Neuronal stem cell (in vitro differentiated cells): Measurements from ENCODE around the gene IDH3B.

ENCODE experiments used
- DNase-seq: peaks from one replicate; pipeline ENCODE4 v3.0.0-alpha.2; 2013; ENCODE audit warnings: low spot score
- H2AFZ ChIP-seq: one replicate; pipeline ENCODE4 v1.6.1; 2013; ENCODE audit warnings: mild to moderate bottlenecking, low read length, inconsistent platforms
- H2AK5ac ChIP-seq: 2 replicates; pipeline ENCODE4 v1.6.1; 2013; ENCODE audit warnings: low read depth, mild to moderate bottlenecking, inconsistent platforms, low read length, moderate library complexity, mixed read lengths
- H2BK120ac ChIP-seq: 2 replicates; pipeline ENCODE4 v1.6.1; 2013; ENCODE audit warnings: low read depth, mild to moderate bottlenecking, inconsistent platforms, low read length, moderate library complexity, mixed read lengths
- H2BK12ac ChIP-seq: one replicate; pipeline ENCODE4 v1.6.1; 2013; ENCODE audit warnings: low read length, inconsistent platforms
- H2BK15ac ChIP-seq: 2 replicates; pipeline ENCODE4 v1.6.1; 2013; ENCODE audit warnings: mild to moderate bottlenecking, low read length, inconsistent platforms, mixed read lengths
- H2BK5ac ChIP-seq: one replicate; pipeline ENCODE4 v1.6.1; 2013; ENCODE audit warnings: inconsistent platforms, mild to moderate bottlenecking, low read length, moderate library complexity
- H3K14ac ChIP-seq: one replicate; pipeline ENCODE4 v1.6.1; 2013; ENCODE audit warnings: low read length, inconsistent platforms
- H3K18ac ChIP-seq: 2 replicates; pipeline ENCODE4 v1.6.1; 2013; ENCODE audit warnings: low read length, inconsistent platforms
- H3K23ac ChIP-seq: 2 replicates; pipeline ENCODE4 v1.6.1; 2013; ENCODE audit warnings: low read depth, mild to moderate bottlenecking, mixed read lengths, low read length, inconsistent platforms; ENCODE audit not compliant: poor library complexity
- H3K27ac ChIP-seq: replicated peaks from 3 replicates; pipeline ENCODE4 v1.5.1; 2013; ENCODE audit warnings: low read length, inconsistent platforms
- H3K27me3 ChIP-seq, 3 experiments: 2 replicates each; pipeline ENCODE4 v1.6.1; 2013; ENCODE audit warnings: low read length in 3 of 3, mild to moderate bottlenecking in 2 of 3, inconsistent platforms in 1 of 3, low read depth in 1 of 3, mixed read lengths in 1 of 3, moderate library complexity in 1 of 3; ENCODE audit not compliant: control insufficient read depth in 3 of 3, insufficient read depth in 3 of 3
- H3K36me3 ChIP-seq, 2 donors: replicated peaks in 1 of 2; 2 replicates each; pipeline ENCODE4 v1.6.1; 2013; ENCODE audit warnings: low read length in 2 of 2; ENCODE audit not compliant: control insufficient read depth in 2 of 2, insufficient read depth in 2 of 2
- H3K4ac ChIP-seq: 2 replicates; pipeline ENCODE4 v1.6.1; 2013; ENCODE audit warnings: inconsistent platforms, mild to moderate bottlenecking, low read length, moderate library complexity
- H3K4me1 ChIP-seq, 2 donors: 1 replicate in 1 of 2; 2 replicates in 1 of 2; pipeline ENCODE4 v1.6.1; 2013; ENCODE audit warnings: low read length in 2 of 2, low read depth in 1 of 2; ENCODE audit not compliant: control insufficient read depth in 2 of 2, insufficient read depth in 1 of 2
- H3K4me2 ChIP-seq: one replicate; pipeline ENCODE4 v1.6.1; 2013; ENCODE audit warnings: mild to moderate bottlenecking, low read length, inconsistent platforms; ENCODE audit not compliant: insufficient read depth, poor library complexity, severe bottlenecking
- H3K4me3 ChIP-seq, 2 donors: 2 replicates each; pipeline ENCODE4 v1.5.1; 2013; ENCODE audit warnings: low read length in 2 of 2, mild to moderate bottlenecking in 2 of 2, inconsistent platforms in 1 of 2, moderate library complexity in 1 of 2
- H3K79me1 ChIP-seq: one replicate; pipeline ENCODE4 v1.6.1; 2013; ENCODE audit warnings: low read depth, mild to moderate bottlenecking, inconsistent platforms, low read length, moderate library complexity
- H3K9ac ChIP-seq: one replicate; pipeline ENCODE4 v1.6.1; 2013; ENCODE audit warnings: mild to moderate bottlenecking, low read depth, low read length, inconsistent platforms; ENCODE audit not compliant: poor library complexity
- H3K9me3 ChIP-seq, 2 donors: replicated peaks in 1 of 2; 2 replicates each; pipeline versions ENCODE3 to v1.6.1; 2013; ENCODE audit warnings: low read length in 2 of 2, mild to moderate bottlenecking in 2 of 2, inconsistent platforms in 1 of 2, low read depth in 1 of 2, mixed read lengths in 1 of 2, moderate library complexity in 1 of 2; ENCODE audit not compliant: control insufficient read depth in 2 of 2, insufficient read depth in 1 of 2
- H4K8ac ChIP-seq: one replicate; pipeline ENCODE4 v1.6.1; 2013; ENCODE audit warnings: low read depth, mild to moderate bottlenecking, inconsistent platforms, low read length, moderate library complexity
- H4K91ac ChIP-seq: one replicate; pipeline ENCODE4 v1.6.1; 2013; ENCODE audit warnings: low read length, low read depth, mild to moderate bottlenecking, inconsistent platforms; ENCODE audit not compliant: poor library complexity
- WGBS, 2 donors: extraction: QIAGEN DNeasy Blood & Tissue Kit; methylation state at CpG; one replicate each; pipeline ENCODE4 v1.1.7; 2013; ENCODE audit warnings: missing lambda C conversion rate in 2 of 2, mixed read lengths in 1 of 2; ENCODE audit not compliant: insufficient read length in 2 of 2, insufficient replicate concordance in 1 of 2; ENCODE audit errors: extremely low coverage in 2 of 2; 5-methylcytosine and 5-hydroxymethylcytosine counted together

Gene IDH3B

DNA sequence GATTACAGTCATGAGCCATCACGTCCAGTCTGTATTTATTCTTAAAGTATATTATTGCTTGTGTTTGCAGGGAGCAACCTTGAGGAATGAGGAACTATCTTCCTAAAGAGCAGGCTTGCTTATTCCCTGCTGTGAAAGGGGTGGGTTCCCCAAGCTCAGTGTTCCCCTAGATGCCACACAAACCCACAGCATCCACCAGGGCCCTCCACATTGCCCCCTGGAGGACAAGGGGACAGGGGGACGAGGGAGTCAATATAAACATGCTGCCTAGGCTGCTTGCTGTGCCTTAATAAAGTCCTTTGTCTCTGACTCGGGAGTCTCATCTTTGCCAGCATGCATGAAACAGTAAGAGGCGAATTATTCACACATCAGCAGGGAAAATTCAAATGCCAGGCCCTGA, 8.0 kb upstream of the IDH3B start:
- Histone ChIP-seq H2BK15ac (no peak overlapping the region), H2BK5ac (no peak overlapping the region), H2AFZ (no peak overlapping the region), H2AK5ac (no peak overlapping the region), H3K4me1 (no peaks in the 10 kb centered on the region), H3K18ac (no peak overlapping the region), H4K8ac (no peak overlapping the region), H3K79me1 (no peaks in the 10 kb centered on the region), H3K4me2 (no peak overlapping the region), H3K36me3 (no peaks in the 10 kb centered on the region), H3K9ac (no peak overlapping the region), H3K4me3 (no peak overlapping the region), H3K4ac (no peak overlapping the region), H2BK120ac (no peak overlapping the region), H2BK12ac (no peak overlapping the region), H4K91ac (no peak overlapping the region), H3K27ac (no peak overlapping the region), H3K9me3 (no peaks in the 10 kb centered on the region), H3K27me3 (peaks cover 0 to 52% (median 8%) of the 10 kb centered on the region in 3 experiments), H3K23ac (no peak overlapping the region), H3K14ac (no peak overlapping the region)
- no CpG with 5 or more reads among the region's 4 CpGs for WGBS, 2 donors
- DNase-seq, result no peak

DNA sequence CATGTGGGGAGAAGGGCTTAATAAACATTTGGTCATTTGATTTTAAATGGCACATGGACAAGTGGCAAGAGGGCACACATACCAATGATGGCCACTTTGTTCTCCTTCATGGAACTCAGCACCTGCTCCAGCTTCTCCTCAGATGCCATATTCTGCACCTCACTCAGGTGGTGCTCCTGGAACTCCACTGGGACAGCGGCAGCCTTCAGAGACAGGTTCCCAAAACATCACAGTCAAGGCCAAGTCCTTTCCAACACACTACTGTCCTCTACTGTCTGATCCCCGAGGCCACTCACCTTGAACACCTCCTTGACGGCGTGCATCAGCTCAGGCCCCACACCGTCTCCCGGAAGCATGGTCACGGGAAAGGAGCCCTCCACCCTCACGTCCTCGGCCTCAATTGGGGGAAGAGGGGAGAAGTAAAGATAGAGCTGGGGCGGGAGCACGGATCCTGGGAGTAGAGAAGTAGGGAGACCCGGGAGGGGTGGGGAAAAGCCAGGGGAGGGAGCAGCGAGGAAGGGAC, 591 bp downstream of the IDH3B start:
- no peak overlapping the region for H3K4ac ChIP-seq
- no peak overlapping the region for H3K27ac ChIP-seq
- no peaks in the 10 kb centered on the region for H3K9me3 ChIP-seq
- peak overlapping the region; percentile 98 for H3K4me2 ChIP-seq
- peak overlapping the region; percentile 84 for H2AFZ ChIP-seq
- peaks cover 2% of the 10 kb centered on the region for H3K79me1 ChIP-seq
- peaks cover 0 to 8% (median 4%) of the 10 kb centered on the region in 3 experiments for H3K27me3 ChIP-seq
- H2BK15ac ChIP-seq, result no peak overlapping the region
- peaks cover 3 to 5% of the 10 kb centered on the region in 2 donors for H3K4me1 ChIP-seq
- DNase-seq, result no peak
- H2BK120ac ChIP-seq, result no peak overlapping the region
- no peak overlapping the region for H4K91ac ChIP-seq
- no peak overlapping the region for H3K18ac ChIP-seq
- H2BK12ac ChIP-seq, result peak overlapping the region; percentile 2
- peak overlapping the region; percentile 79 for H2AK5ac ChIP-seq
- peak overlapping the region; percentile 84 to 90 for H3K4me3 ChIP-seq
- peak overlapping the region; percentile 49 for H2BK5ac ChIP-seq
- no CpG with 5 or more reads among the region's 13 CpGs for WGBS, 2 donors
- H3K9ac ChIP-seq, result peak overlapping the region; percentile 86
- H4K8ac ChIP-seq, result peak overlapping the region; percentile 78
- H3K36me3 ChIP-seq, result peaks cover 28 to 39% of the 10 kb centered on the region in 2 donors
- peak overlapping the region; percentile 25 for H3K14ac ChIP-seq
- no peak overlapping the region for H3K23ac ChIP-seq

DNA sequence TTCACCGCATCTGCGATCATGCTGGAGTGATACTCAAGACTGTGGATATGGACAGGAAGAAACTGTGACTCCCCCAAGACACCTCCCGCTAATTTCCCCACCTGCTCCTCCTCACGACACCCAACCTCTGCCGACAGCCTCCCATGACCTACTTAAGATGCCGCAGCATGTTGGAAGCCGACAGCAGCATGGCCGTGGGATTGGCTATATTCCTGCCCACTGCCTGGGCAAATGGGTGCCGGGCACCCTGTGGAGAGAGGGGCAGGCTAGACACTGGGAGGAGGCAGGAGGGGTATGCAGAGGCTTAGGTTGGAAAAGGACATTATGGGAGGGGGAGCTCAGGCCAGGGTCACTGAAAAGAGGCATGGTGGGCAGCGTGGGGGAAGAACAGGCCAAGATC, 4.5 kb downstream of the IDH3B start:
- Histone ChIP-seq H3K18ac (no peak overlapping the region), H3K9me3 (no peaks in the 10 kb centered on the region), H3K27me3 (no peaks in the 10 kb centered on the region), H4K91ac (no peak overlapping the region), H3K4ac (no peak overlapping the region), H3K36me3 (peaks cover 62 to 78% of the 10 kb centered on the region in 2 donors), H2BK15ac (no peak overlapping the region), H3K4me1 (peaks cover 3 to 5% of the 10 kb centered on the region in 2 donors), H3K23ac (no peak overlapping the region), H3K27ac (no peak overlapping the region), H2BK120ac (no peak overlapping the region), H3K79me1 (peaks cover 5% of the 10 kb centered on the region), H3K14ac (no peak overlapping the region), H3K9ac (no peak overlapping the region), H4K8ac (no peak overlapping the region), H2AFZ (no peak overlapping the region), H3K4me3 (no peak overlapping the region), H2AK5ac (no peak overlapping the region), H3K4me2 (no peak overlapping the region), H2BK5ac (no peak overlapping the region), H2BK12ac (no peak overlapping the region)
- DNase-seq, result no peak
- WGBS, 2 donors, result no CpG with 5 or more reads among the region's 10 CpGs

DNA sequence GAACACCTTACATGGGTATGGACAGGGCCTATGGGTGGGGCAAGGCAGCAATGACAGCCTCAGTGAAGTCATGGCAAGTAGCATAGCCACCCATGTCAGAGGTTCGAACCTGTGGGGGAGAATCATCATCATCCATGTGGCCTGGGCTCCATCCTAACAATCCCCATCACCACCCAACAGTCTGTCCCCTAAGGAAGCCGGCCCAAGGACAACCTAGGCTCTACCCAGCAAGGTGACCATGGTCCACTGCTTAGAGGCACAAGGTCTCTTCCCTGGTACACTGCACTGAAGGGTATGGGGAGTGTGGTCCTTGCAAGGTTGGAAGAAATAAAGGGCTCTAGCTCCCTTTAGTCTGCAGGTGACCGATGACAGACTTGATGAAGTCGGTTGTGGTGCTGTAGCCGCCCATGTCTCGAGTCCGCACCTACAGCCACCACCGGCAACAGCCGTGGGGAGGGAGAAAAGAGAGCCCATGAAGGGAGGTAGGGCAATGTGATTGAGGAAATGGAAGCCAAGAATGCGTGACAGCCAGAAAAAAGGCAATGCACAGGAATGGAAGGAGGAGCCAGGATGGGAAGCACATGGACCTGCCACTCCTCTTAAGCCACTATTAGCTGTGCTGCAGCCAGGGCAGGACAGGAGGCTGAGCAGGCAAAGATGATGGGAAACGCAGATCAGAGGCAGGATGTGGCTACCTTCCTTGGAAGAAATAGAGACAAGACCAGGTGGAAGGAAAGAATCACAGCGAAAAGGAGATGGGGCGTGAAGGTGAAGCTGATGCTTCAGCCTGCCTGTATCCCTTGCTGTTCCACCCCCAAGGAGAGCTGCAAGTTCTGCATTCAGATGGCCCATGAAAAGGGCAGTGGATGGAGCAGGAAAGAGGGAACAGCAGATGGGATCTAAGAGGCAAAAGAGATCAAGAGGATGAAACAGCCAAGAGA, 5.3 kb downstream of the IDH3B start:
- Histone ChIP-seq H2BK15ac (no peak overlapping the region), H4K8ac (no peak overlapping the region), H2AK5ac (no peak overlapping the region), H3K27ac (no peak overlapping the region), H3K4me3 (no peak overlapping the region), H3K79me1 (peaks cover 11% of the 10 kb centered on the region), H3K4me2 (no peak overlapping the region), H3K23ac (no peak overlapping the region), H3K14ac (no peak overlapping the region), H3K18ac (no peak overlapping the region), H3K4ac (no peak overlapping the region), H3K4me1 (peaks cover 12% of the 10 kb centered on the region in 2 donors), H3K27me3 (no peaks in the 10 kb centered on the region), H4K91ac (no peak overlapping the region), H2BK5ac (no peak overlapping the region), H2AFZ (no peak overlapping the region), H3K9me3 (no peaks in the 10 kb centered on the region), H3K9ac (no peak overlapping the region), H3K36me3 (peaks cover 70 to 86% of the 10 kb centered on the region in 2 donors), H2BK12ac (no peak overlapping the region), H2BK120ac (no peak overlapping the region)
- no CpG with 5 or more reads among the region's 13 CpGs for WGBS, 2 donors
- no peak for DNase-seq
